Skin of body (tissue), 2 donors: ENCODE measurements around the gene CMYA5. TPM values are rescaled to one million over a fixed set of nuclear protein-coding genes. Genes with fewer than 3 reads are reported as not detected.
A peak's percentile ranks its signal among the peaks of the same experiment; 100 is the strongest.
"Not testable (repeated sequence)": the region's sequence is repeated elsewhere in the genome, so short reads cannot be mapped to it uniquely, and the experiment has no call there.

ENCODE experiments used
- DNase-seq: peaks from one replicate; lab custom pipeline; 2025; lab: John Stamatoyannopoulos, UW
- total RNA-seq: library from RNA; depleted of rRNA; stranded (reverse); fragments of >200 nt; gene quantifications from one replicate; pipeline ENCODE4 v1.2.3, GENCODE V29; 2014

CMYA5 gene
- total RNA-seq, 1 donor from 2014 or later = 52.9 TPM

- no peak for DNase-seq
Observed at GRCh38 chr5:79702606-79703380, 13.2 kb downstream of the CMYA5 start.

- DNase-seq = no peak
Observed at GRCh38 chr5:79703381-79703645, 13.7 kb downstream of the CMYA5 start.

GRCh38 chr5:79704553-79704952, 14.9 kb downstream of the CMYA5 start:
- no peak for DNase-seq

- DNase-seq = no peak
Observed at GRCh38 chr5:79705632-79706031, 16.0 kb downstream of the CMYA5 start.

GRCh38 chr5:79706317-79706716, 16.7 kb downstream of the CMYA5 start:
- not testable (repeated sequence) for DNase-seq

GRCh38 chr5:79707535-79707934, 17.9 kb downstream of the CMYA5 start:
- DNase-seq = no peak

- DNase-seq = no peak
Observed at GRCh38 chr5:79712741-79713140, 23.1 kb downstream of the CMYA5 start.

- DNase-seq = no peak
Observed at GRCh38 chr5:79713727-79714126, 24.1 kb downstream of the CMYA5 start.

- no peak for DNase-seq
Observed at GRCh38 chr5:79716839-79717238, 27.2 kb downstream of the CMYA5 start.

- no peak for DNase-seq
Observed at GRCh38 chr5:79720096-79720495, 30.5 kb downstream of the CMYA5 start.

GRCh38 chr5:79727451-79728355, 38.1 kb downstream of the CMYA5 start:
- no peak for DNase-seq

GRCh38 chr5:79728396-79728795, 38.8 kb downstream of the CMYA5 start:
- no peak for DNase-seq

- DNase-seq = no peak
Observed at GRCh38 chr5:79729679-79730078, 40.0 kb downstream of the CMYA5 start.

- no peak for DNase-seq
Observed at GRCh38 chr5:79730564-79730963, 40.9 kb downstream of the CMYA5 start.

GRCh38 chr5:79731775-79732174, 42.1 kb downstream of the CMYA5 start:
- peak; percentile 29 for DNase-seq

GRCh38 chr5:79736528-79737514, 47.2 kb downstream of the CMYA5 start:
- no peak for DNase-seq

- no peak for DNase-seq
Observed at GRCh38 chr5:79738349-79738748, 48.7 kb downstream of the CMYA5 start.

- no peak for DNase-seq
Observed at GRCh38 chr5:79742549-79743136, 53.0 kb downstream of the CMYA5 start.

- DNase-seq = no peak
Observed at GRCh38 chr5:79743846-79744605, 54.4 kb downstream of the CMYA5 start.

GRCh38 chr5:79745255-79745654, 55.6 kb downstream of the CMYA5 start:
- no peak for DNase-seq
